Cardiac fibroblast (primary cell): ENCODE results near the gene EHD4.

Experiments
- DNase-seq, 2 donors: peaks; one replicate each; pipeline versions ENCODE4 v3.0.0 to v3.0.0-alpha.2; 2010; ENCODE audit warnings: low read depth in 2 of 2
- H3K4me3 ChIP-seq, 2 donors: replicated peaks in 1 of 2; 1 replicate in 1 of 2; 2 replicates in 1 of 2; pipeline ENCODE4 v1.5.1; 2011; ENCODE audit warnings: low read depth in 2 of 2, low read length in 2 of 2, mild to moderate bottlenecking in 2 of 2, moderate library complexity in 1 of 2
- TF ChIP-seq, protein P1 (sequence below): IDR thresholded peaks from one replicate; pipeline ENCODE4 v1.5.1; 2011; ENCODE audit warnings: low read depth, mild to moderate bottlenecking, low read length, inconsistent platforms

Gene EHD4

DNA sequence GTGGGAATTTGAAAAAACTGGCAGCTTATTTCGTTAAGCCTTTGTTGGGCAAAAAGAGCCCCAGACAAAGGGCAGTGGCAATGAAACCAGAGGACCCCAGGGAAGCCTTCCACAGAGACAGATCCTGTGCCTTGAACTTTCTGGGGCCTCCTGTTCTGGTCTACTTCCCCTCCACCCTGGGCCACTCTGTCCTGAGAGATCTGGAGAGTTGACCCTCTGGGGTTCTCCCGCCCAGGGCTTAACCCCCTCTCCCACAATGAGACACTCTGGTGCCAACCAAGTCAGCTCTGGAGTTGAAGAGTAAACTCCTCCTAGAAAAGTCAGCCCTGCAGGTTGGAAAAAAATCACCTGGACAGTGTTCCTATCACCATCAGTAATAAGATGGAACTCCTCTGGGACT, 20.8 kb downstream of the EHD4 start:
- H3K4me3 ChIP-seq = no peak overlapping the region
- DNase-seq = no peak
- TF ChIP-seq, protein P1, sequence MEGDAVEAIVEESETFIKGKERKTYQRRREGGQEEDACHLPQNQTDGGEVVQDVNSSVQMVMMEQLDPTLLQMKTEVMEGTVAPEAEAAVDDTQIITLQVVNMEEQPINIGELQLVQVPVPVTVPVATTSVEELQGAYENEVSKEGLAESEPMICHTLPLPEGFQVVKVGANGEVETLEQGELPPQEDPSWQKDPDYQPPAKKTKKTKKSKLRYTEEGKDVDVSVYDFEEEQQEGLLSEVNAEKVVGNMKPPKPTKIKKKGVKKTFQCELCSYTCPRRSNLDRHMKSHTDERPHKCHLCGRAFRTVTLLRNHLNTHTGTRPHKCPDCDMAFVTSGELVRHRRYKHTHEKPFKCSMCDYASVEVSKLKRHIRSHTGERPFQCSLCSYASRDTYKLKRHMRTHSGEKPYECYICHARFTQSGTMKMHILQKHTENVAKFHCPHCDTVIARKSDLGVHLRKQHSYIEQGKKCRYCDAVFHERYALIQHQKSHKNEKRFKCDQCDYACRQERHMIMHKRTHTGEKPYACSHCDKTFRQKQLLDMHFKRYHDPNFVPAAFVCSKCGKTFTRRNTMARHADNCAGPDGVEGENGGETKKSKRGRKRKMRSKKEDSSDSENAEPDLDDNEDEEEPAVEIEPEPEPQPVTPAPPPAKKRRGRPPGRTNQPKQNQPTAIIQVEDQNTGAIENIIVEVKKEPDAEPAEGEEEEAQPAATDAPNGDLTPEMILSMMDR = no peak

DNA sequence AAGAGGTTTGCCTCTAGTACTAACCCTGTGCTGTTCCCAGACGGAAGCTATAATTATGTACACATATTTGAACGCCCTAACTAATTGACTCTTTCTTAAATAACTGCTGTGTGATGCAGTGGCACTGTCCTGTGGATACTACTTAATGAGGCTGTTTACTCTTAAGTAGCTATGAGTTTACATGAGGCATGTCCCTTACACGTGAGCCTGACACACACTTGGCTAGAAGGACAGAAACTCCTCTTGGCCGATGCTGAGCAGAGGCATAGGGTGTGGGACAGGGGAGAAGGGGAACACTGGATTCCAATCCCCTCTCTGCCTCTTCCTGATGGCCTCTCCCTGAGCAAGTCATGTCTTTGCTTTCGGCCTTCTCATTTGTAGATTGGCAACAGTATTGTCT, 21.9 kb downstream of the EHD4 start:
- TF ChIP-seq, protein P1 = no peak
- no peak for DNase-seq
- no peak overlapping the region for H3K4me3 ChIP-seq

DNA sequence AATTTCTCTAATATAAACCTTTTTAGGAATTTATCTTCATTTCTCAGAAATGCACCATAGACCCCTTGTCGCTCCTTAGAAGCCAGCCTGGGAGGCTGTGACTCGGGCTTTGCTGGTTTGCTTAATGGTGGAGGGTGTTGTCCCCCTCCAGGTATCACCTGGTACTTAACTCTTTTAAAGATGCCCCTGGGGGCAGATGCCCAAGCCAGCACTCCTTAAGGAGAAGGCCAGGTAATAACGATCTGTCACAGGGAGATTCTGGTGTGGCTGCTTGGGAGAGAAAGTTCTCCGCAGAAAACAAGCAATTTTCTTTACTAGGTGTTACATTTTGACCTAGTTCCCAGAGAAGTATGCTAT, 22.3 kb downstream of the EHD4 start:
- DNase-seq = no peak
- TF ChIP-seq, protein P1 = no peak
- H3K4me3 ChIP-seq = no peak overlapping the region

DNA sequence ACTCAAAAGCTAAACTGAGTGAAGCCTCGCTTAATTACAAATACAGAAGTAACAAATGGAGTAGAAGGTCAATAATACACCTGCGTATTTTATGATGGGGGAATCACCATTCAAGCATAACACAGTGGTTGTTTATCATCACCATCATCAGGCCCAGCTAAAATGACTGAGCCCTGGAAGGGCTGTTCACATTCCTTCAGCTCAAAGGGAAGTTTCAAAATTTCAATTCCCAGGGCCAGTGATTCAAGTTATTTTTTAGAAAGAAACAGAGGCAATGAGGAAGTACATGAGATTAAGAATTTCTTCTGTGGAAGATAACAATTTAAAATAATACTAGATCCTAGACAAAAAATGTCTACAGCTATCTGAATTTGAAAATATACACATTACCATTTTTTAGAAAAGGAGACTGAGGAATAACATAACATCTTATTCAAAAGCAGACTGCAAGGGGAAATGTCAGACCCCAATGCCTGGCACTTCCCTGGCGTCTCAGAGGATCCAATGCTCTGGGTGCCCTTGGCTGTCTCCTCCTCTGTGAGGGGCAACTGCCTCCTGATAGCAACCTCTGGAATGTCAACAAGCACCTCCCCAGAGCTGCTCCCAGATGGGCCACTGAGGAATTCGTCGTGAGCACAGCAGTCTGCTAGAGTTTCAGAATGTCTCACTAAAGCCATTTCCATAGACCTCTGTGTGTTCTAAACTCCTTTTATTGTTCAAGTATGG, 22.8 kb downstream of the EHD4 start:
- TF ChIP-seq, protein P1 = no peak
- no peak overlapping the region for H3K4me3 ChIP-seq
- peak in 1 of 2 donors; percentile 54 for DNase-seq

DNA sequence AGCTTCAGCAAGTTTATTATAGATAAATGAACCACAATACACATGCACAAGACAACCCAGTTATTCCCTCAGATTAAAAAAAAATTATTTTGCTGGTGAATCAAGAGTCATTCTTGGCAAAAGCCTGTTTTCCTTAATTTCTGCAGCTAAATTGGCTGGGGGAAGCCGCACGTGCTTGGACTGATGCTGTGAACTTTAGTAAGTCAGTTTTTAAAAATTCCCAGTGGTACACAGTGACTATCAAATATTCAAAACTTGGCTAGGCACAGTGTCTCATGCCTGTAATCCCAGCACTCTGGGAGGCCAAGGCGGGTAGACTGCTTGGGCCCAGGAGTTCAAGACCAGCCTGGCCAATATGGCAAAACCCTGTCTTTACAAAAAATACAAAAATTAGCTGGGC, 23.9 kb downstream of the EHD4 start:
- no peak for DNase-seq
- H3K4me3 ChIP-seq = no peak overlapping the region
- TF ChIP-seq, protein P1 = no peak

DNA sequence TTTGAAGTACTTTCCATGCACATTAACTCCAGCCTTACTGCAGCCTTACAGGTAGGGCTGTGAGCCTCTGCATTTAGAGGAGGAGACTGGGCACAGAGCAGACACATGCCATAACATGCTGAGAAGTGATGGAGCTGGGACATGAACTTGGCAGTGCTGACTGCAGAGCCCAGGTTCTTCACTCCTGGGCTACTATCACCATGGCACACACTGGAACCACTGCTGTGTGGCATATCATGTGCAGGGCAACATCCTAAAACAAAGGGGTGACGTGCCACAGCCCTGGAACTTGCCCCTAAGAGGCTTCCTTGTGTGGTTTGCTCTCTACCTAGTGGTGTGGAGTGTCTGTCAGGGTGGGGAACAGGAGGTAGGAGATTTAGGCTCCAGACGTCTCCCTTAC, 25.4 kb downstream of the EHD4 start:
- no peak for DNase-seq

DNA sequence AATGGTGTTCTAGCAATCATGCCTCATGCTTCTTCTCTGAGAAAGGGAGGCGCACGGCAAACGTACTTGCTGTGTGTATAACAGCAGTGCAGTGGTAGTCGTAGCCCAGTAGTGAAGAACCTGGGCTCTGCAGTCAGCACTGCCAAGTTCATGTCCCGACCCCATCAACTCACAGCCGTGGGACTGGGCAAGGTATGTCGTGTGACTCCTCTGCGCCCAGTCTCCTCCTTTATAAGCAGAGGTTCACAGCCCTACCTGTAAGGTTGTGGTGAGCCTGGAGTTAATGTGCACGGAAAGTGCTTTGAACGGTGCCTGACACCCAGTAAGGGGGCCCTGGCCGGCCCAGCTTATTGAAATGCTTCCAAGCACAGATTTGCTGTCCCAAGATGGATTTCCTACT, 26.6 kb downstream of the EHD4 start:
- H3K4me3 ChIP-seq = no peak overlapping the region
- DNase-seq = no peak
- TF ChIP-seq, protein P1 = no peak

More for the DNA sequence above, 25.4 kb downstream of the EHD4 start:
- TF ChIP-seq, protein P1 = no peak
- no peak overlapping the region for H3K4me3 ChIP-seq
